HG03571 (cell line): ENCODE results near the gene CTTNBP2.
A peak's percentile ranks its signal among the peaks of the same experiment; 100 is the strongest.

Experiments
- ATAC-seq: cut with Tn5 transposase; IDR thresholded peaks from one replicate; pipeline ENCODE4 v1.9.1; 2021; ENCODE audit not compliant: unreplicated experiment

Gene CTTNBP2

GRCh38 chr7:117790251-117790650 lies 83.0 kb downstream of the CTTNBP2 start:
- no peak for ATAC-seq

- ATAC-seq = no peak
Observed at GRCh38 chr7:117785431-117785830, 87.8 kb downstream of the CTTNBP2 start.

GRCh38 chr7:117784315-117784714 lies 88.9 kb downstream of the CTTNBP2 start:
- peak; percentile 62 for ATAC-seq

- no peak for ATAC-seq
Observed at GRCh38 chr7:117782761-117783160, 90.5 kb downstream of the CTTNBP2 start.

- no peak for ATAC-seq
Observed at GRCh38 chr7:117781707-117782106, 91.5 kb downstream of the CTTNBP2 start.

GRCh38 chr7:117780832-117781231 lies 92.4 kb downstream of the CTTNBP2 start:
- ATAC-seq = peak; percentile 72

- ATAC-seq = no peak
Observed at GRCh38 chr7:117777335-117778142, 95.7 kb downstream of the CTTNBP2 start.

GRCh38 chr7:117776224-117776623 lies 97.0 kb downstream of the CTTNBP2 start:
- ATAC-seq = peak; percentile 33

GRCh38 chr7:117775801-117776200 lies 97.4 kb downstream of the CTTNBP2 start:
- ATAC-seq = no peak

GRCh38 chr7:117774943-117775342 lies 98.3 kb downstream of the CTTNBP2 start:
- ATAC-seq = no peak

- ATAC-seq = no peak
Observed at GRCh38 chr7:117772421-117772820, 100.8 kb downstream of the CTTNBP2 start.

GRCh38 chr7:117771756-117772155 lies 101.5 kb downstream of the CTTNBP2 start:
- ATAC-seq = no peak

- peak; percentile 44 for ATAC-seq
Observed at GRCh38 chr7:117769085-117769484, 104.2 kb downstream of the CTTNBP2 start.

- no peak for ATAC-seq
Observed at GRCh38 chr7:117767951-117768350, 105.3 kb downstream of the CTTNBP2 start.

- ATAC-seq = no peak
Observed at GRCh38 chr7:117766913-117767312, 106.3 kb downstream of the CTTNBP2 start.

GRCh38 chr7:117764031-117764430 lies 109.2 kb downstream of the CTTNBP2 start:
- no peak for ATAC-seq

GRCh38 chr7:117762055-117762454 lies 111.2 kb downstream of the CTTNBP2 start:
- ATAC-seq = no peak

- ATAC-seq = no peak
Observed at GRCh38 chr7:117759950-117760640, 113.1 kb downstream of the CTTNBP2 start.

- no peak for ATAC-seq
Observed at GRCh38 chr7:117757440-117757839, 115.8 kb downstream of the CTTNBP2 start.

- ATAC-seq = no peak
Observed at GRCh38 chr7:117756586-117757085, 116.6 kb downstream of the CTTNBP2 start.

GRCh38 chr7:117755136-117755535 lies 118.1 kb downstream of the CTTNBP2 start:
- ATAC-seq = no peak

GRCh38 chr7:117751775-117752174 lies 121.5 kb downstream of the CTTNBP2 start:
- no peak for ATAC-seq
